Neutrophil (primary cell): ENCODE data around the gene KRT33B.
"Not testable (repeated sequence)": the region's sequence is repeated elsewhere in the genome, so short reads cannot be mapped to it uniquely, and the experiment has no call there.

Experiments
- H3K27ac ChIP-seq: fragments of 200-600 bp; sonication (generic); 2 replicates; pipeline ENCODE4 v1.5.1; 2016; ENCODE audit warnings: mild to moderate bottlenecking, moderate library complexity
- H3K27me3 ChIP-seq: fragments of 200-600 bp; sonication (generic); 2 replicates; pipeline ENCODE4 v1.6.0; 2016; ENCODE audit warnings: mild to moderate bottlenecking
- H3K36me3 ChIP-seq: fragments of 200-600 bp; sonication (generic); 2 replicates; pipeline ENCODE4 v1.5.1; 2017
- H3K4me1 ChIP-seq, 2 experiments: fragments of 200-600 bp in 1 of 2; sonication (generic) in 1 of 2; 1 replicate in 1 of 2; 2 replicates in 1 of 2; pipeline versions ENCODE4 v1.5.1 to v1.6.1; 2013 to 2016; ENCODE audit warnings: low read depth in 1 of 2, low read length in 1 of 2, mild to moderate bottlenecking in 1 of 2, moderate library complexity in 1 of 2; ENCODE audit not compliant: control insufficient read depth in 1 of 2, insufficient read depth in 1 of 2
- H3K4me3 ChIP-seq, 2 experiments: fragments of 200-600 bp in 1 of 2; sonication (generic) in 1 of 2; 1 replicate in 1 of 2; 2 replicates in 1 of 2; pipeline ENCODE4 v1.5.1; 2013 to 2016; ENCODE audit warnings: low read depth in 1 of 2, low read length in 1 of 2, mild to moderate bottlenecking in 1 of 2, moderate library complexity in 1 of 2
- H3K9me3 ChIP-seq: fragments of 200-600 bp; sonication (generic); 2 replicates; pipeline ENCODE4 v1.5.1; 2016
- CTCF ChIP-seq: fragments of 200-600 bp; sonication (generic); IDR thresholded peaks from 2 replicates; pipeline ENCODE4 v1.5.1; 2016; ENCODE audit warnings: antibody characterized with exemption

The KRT33B gene

GRCh38 chr17:41352597-41353366, 16.8 kb downstream of the KRT33B start:
- Histone ChIP-seq H3K4me1 (no peaks in the 10 kb centered on the region), H3K36me3 (no peaks in the 10 kb centered on the region), H3K9me3 (no peaks in the 10 kb centered on the region), H3K4me3 (no peak overlapping the region), H3K27ac (no peak overlapping the region), H3K27me3 (peaks cover 11% of the 10 kb centered on the region)
- no peak for TF ChIP-seq CTCF

GRCh38 chr17:41351177-41351576, 18.4 kb downstream of the KRT33B start:
- no peak for TF ChIP-seq CTCF

GRCh38 chr17:41350381-41350878, 19.2 kb downstream of the KRT33B start, which contains the start of gene KRT33A:
KRT33A (minus strand) TSS chr17:41350828; CDS start chr17:41350767, 61 bp downstream.
- H3K4me1 ChIP-seq, H3K36me3 ChIP-seq, H3K9me3 ChIP-seq, H3K27me3 ChIP-seq, H3K27ac ChIP-seq, H3K4me3 ChIP-seq: not testable (repeated sequence)

More at GRCh38 chr17:41351177-41351576, 18.4 kb downstream of the KRT33B start:
- Histone ChIP-seq H3K36me3 (no peaks in the 10 kb centered on the region), H3K9me3 (no peaks in the 10 kb centered on the region), H3K27me3 (peaks cover 4% of the 10 kb centered on the region), H3K4me1 (no peaks in the 10 kb centered on the region), H3K4me3 (no peak overlapping the region), H3K27ac (no peak overlapping the region)

GRCh38 chr17:41347869-41348760, 21.5 kb downstream of the KRT33B start:
- H3K27ac ChIP-seq: no peak overlapping the region
- TF ChIP-seq CTCF: no peak
- no peaks in the 10 kb centered on the region for H3K4me1 ChIP-seq
- H3K36me3 ChIP-seq: no peaks in the 10 kb centered on the region
- H3K4me3 ChIP-seq: no peak overlapping the region
- no peaks in the 10 kb centered on the region for H3K9me3 ChIP-seq
- H3K27me3 ChIP-seq: peaks cover 3% of the 10 kb centered on the region

- H3K36me3 ChIP-seq, H3K4me3 ChIP-seq, H3K27me3 ChIP-seq, H3K27ac ChIP-seq, H3K9me3 ChIP-seq, H3K4me1 ChIP-seq: not testable (repeated sequence)
Observed at GRCh38 chr17:41346421-41346820, 23.2 kb downstream of the KRT33B start.

- Histone ChIP-seq H3K9me3 (no peaks in the 10 kb centered on the region), H3K36me3 (no peaks in the 10 kb centered on the region), H3K27ac (no peak overlapping the region), H3K4me1 (no peaks in the 10 kb centered on the region), H3K27me3 (no peaks in the 10 kb centered on the region), H3K4me3 (no peak overlapping the region)
- TF ChIP-seq CTCF: no peak
Observed at GRCh38 chr17:41345992-41346391, 23.6 kb downstream of the KRT33B start.
